Measurements from ENCODE around the gene GLYR1. TPM values are rescaled to one million over a fixed set of nuclear protein-coding genes. Genes with fewer than 3 reads are reported as not detected.

GLYR1 gene
- total RNA-seq, 1 donor from 2014 or later = 133 TPM

DNA sequence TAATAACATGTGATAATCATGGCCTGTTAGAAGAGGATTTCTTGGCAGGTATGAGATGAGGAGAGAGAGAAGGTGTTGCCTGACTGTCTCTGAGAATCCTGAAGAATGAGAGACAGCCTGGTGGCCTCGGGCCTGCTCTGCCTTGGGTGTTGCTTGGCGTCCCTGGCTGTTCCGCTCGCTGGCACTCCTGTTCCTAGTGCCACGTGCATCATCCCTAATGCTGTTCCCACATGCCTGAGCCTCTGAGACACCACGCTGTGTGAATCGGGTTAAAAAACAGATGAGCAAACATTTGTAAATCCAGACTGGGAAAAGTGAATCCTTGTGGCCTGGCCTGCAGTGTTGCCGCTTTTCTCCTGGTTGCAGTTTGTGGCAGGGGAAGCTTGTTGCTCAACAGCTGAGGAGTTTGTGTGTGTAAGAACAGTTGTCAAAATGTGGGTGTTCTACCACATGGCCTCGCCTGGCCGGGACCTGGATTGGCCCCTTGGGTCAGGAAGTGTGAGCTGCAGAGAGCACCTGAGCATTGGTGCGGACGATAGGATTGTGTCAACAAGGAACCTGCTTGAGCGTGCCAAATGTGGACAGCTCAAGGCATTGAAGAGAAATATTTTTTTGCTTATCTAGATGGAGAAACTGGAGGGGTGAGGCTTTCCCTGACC is 22.2 kb upstream of the GLYR1 start:
- no peaks in the 10 kb centered on the region for H3K4me1 Mint-ChIP-seq
- peak overlapping the region; percentile 59 for H3K27ac Mint-ChIP-seq (ENCODE audit: unreplicated experiment)
- TF ChIP-seq, protein P1, sequence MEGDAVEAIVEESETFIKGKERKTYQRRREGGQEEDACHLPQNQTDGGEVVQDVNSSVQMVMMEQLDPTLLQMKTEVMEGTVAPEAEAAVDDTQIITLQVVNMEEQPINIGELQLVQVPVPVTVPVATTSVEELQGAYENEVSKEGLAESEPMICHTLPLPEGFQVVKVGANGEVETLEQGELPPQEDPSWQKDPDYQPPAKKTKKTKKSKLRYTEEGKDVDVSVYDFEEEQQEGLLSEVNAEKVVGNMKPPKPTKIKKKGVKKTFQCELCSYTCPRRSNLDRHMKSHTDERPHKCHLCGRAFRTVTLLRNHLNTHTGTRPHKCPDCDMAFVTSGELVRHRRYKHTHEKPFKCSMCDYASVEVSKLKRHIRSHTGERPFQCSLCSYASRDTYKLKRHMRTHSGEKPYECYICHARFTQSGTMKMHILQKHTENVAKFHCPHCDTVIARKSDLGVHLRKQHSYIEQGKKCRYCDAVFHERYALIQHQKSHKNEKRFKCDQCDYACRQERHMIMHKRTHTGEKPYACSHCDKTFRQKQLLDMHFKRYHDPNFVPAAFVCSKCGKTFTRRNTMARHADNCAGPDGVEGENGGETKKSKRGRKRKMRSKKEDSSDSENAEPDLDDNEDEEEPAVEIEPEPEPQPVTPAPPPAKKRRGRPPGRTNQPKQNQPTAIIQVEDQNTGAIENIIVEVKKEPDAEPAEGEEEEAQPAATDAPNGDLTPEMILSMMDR (conservative IDR thresholded peaks at IDR 0.05) = no peak
- no peaks in the 10 kb centered on the region for H3K9me3 Mint-ChIP-seq
- peaks cover 13% of the 10 kb centered on the region for H3K36me3 Mint-ChIP-seq (ENCODE audit: low read depth)
- no peak for DNase-seq (ENCODE audit: low read depth, low spot score)
- H3K27me3 Mint-ChIP-seq (ENCODE audit: low read depth) = no peaks in the 10 kb centered on the region
- H3K4me3 Mint-ChIP-seq = no peak overlapping the region

DNA sequence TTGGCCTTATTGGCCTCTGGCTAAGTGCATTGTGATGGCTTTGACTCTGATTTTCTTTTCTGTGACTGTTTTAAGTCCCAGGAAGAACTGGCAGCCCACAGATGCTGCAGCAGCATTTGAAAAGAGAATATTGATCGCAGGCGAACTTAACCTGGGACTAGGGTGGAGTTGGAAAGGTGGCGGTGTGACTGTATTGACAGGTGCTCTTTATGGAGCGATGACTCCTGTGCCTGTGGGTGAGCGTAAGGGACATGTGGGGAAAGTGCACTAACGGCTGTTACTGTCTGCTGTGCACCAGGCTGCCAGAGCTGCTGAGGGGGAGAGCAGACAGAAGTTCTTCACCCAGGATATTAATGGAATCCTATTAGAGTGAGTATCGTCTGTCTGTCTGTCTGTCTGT is 21.4 kb upstream of the GLYR1 start:
- no peak overlapping the region for H3K4me3 Mint-ChIP-seq
- DNase-seq (ENCODE audit: low read depth, low spot score) = no peak
- H3K36me3 Mint-ChIP-seq (ENCODE audit: low read depth) = peaks cover 13% of the 10 kb centered on the region
- H3K9me3 Mint-ChIP-seq = no peaks in the 10 kb centered on the region
- no peaks in the 10 kb centered on the region for H3K4me1 Mint-ChIP-seq
- TF ChIP-seq, protein P1 (conservative IDR thresholded peaks at IDR 0.05) = no peak
- H3K27ac Mint-ChIP-seq (ENCODE audit: unreplicated experiment) = no peak overlapping the region
- no peaks in the 10 kb centered on the region for H3K27me3 Mint-ChIP-seq (ENCODE audit: low read depth)

DNA sequence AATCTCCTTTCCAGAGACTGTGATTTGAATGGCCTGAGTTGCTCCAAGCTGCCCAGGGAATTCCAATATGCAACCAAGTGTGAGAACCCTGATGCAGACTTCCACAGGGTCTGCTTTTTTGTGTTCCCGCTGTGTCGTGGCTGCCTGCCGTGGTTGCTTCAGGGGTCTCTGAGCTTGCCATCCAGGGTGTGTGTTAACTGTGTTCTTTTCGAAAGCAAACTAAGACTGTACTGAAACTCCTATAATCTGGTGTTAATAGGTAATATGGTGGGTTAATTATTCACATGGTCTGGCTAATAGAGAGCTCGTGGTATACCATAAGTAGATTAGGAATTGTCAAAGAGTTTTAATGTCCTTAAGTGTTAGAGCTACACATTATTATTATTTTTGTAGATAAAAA is 20.9 kb upstream of the GLYR1 start:
- Mint-ChIP-seq H3K4me1 (no peaks in the 10 kb centered on the region), H3K27me3 (ENCODE audit: low read depth) (no peaks in the 10 kb centered on the region), H3K4me3 (no peak overlapping the region), H3K9me3 (no peaks in the 10 kb centered on the region), H3K36me3 (ENCODE audit: low read depth) (peaks cover 10% of the 10 kb centered on the region), H3K27ac (ENCODE audit: unreplicated experiment) (no peak overlapping the region)
- TF ChIP-seq, protein P1 (conservative IDR thresholded peaks at IDR 0.05) = no peak
- DNase-seq (ENCODE audit: low read depth, low spot score) = no peak

DNA sequence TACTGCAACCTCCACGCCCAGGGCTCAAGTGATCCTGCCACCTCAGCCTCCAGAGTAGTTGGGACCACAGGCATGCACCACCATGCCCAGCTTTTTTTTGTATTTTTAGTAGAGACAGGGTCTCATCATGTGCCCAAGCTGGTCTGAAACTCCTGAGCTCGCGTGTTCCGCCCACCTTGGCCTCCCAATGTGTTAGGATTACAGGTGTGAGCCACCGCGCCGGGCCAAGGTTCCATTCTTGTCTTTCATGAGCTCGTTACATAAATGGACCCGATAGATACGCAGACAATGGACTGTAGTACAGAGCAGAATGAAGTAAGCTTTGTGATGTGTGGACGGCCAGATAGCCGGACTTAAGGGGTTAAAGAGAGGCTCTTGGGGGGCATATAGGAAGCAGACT is 19.5 kb upstream of the GLYR1 start:
- Mint-ChIP-seq H3K27me3 (ENCODE audit: low read depth) (no peaks in the 10 kb centered on the region), H3K36me3 (ENCODE audit: low read depth) (peaks cover 8% of the 10 kb centered on the region), H3K9me3 (no peaks in the 10 kb centered on the region), H3K4me1 (no peaks in the 10 kb centered on the region), H3K27ac (ENCODE audit: unreplicated experiment) (no peak overlapping the region), H3K4me3 (no peak overlapping the region)
- TF ChIP-seq, protein P1 (conservative IDR thresholded peaks at IDR 0.05) = no peak
- DNase-seq (ENCODE audit: low read depth, low spot score) = no peak

DNA sequence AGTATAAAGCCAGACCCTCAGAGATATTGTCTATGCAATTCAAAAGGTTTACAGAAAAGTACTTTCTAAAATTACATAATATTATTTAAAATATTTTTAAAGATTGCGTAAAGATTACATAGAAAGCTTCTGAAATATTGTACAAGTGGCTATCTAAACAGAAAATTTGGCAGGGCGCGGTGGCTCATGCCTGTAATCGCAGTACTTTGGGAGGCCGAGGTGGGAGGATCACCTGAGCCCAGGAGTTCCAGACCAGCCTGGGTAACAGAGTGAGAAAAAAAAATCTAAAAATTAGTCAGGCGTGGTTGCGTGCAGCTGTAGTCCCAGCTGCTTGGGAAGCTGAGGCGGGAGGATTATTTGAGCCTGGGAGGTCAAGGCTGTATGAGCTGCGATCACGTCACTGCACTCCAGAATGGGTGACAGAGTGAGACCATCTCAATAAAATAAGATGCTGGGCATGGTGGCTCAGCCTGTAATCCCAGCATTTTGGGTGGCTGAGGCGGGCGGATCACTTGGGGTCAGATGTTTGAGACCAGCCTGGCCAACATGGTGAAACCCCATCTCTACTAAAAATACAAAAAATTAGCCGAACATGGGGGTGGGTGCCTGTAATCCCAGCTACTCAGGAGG is 18.3 kb upstream of the GLYR1 start:
- Mint-ChIP-seq H3K9me3 (no peaks in the 10 kb centered on the region), H3K27me3 (ENCODE audit: low read depth) (no peaks in the 10 kb centered on the region), H3K4me3 (no peak overlapping the region), H3K36me3 (ENCODE audit: low read depth) (peaks cover 8% of the 10 kb centered on the region), H3K4me1 (no peaks in the 10 kb centered on the region), H3K27ac (ENCODE audit: unreplicated experiment) (no peak overlapping the region)
- TF ChIP-seq, protein P1 (conservative IDR thresholded peaks at IDR 0.05) = no peak
- no peak for DNase-seq (ENCODE audit: low read depth, low spot score)
